ENCODE results near the gene SGPP2.

SGPP2 gene

GRCh38 chr2:222522082-222522481, 97.7 kb downstream of the SGPP2 start:
- no peak for DNase-seq (ENCODE audit: low spot score)

- no peak for DNase-seq (ENCODE audit: low spot score)
These were observed 99.6 kb downstream of the SGPP2 start for GRCh38 chr2:222523783-222524544.

GRCh38 chr2:222525811-222526210, 101.5 kb downstream of the SGPP2 start:
- DNase-seq (ENCODE audit: low spot score), result no peak

- no peak for DNase-seq (ENCODE audit: low spot score)
These were observed 102.3 kb downstream of the SGPP2 start for GRCh38 chr2:222526480-222527277.

- no peak for DNase-seq (ENCODE audit: low spot score)
These were observed 108.0 kb downstream of the SGPP2 start for GRCh38 chr2:222532315-222532714.

- no peak for DNase-seq (ENCODE audit: low spot score)
These were observed 111.1 kb downstream of the SGPP2 start for GRCh38 chr2:222535477-222535876.

GRCh38 chr2:222538535-222538934, 114.2 kb downstream of the SGPP2 start:
- DNase-seq (ENCODE audit: low spot score), result no peak

GRCh38 chr2:222544661-222545060, 120.3 kb downstream of the SGPP2 start:
- DNase-seq (ENCODE audit: low spot score), result no peak

GRCh38 chr2:222545823-222546795, 121.8 kb downstream of the SGPP2 start:
- DNase-seq (ENCODE audit: low spot score), result peak; percentile 34

- no peak for DNase-seq (ENCODE audit: low spot score)
These were observed 122.7 kb downstream of the SGPP2 start for GRCh38 chr2:222547083-222547482.

GRCh38 chr2:222548992-222549391, 124.6 kb downstream of the SGPP2 start:
- DNase-seq (ENCODE audit: low spot score), result no peak

GRCh38 chr2:222554517-222554916, 130.2 kb downstream of the SGPP2 start:
- DNase-seq (ENCODE audit: low spot score), result no peak

GRCh38 chr2:222561151-222561550, 136.8 kb downstream of the SGPP2 start:
- DNase-seq (ENCODE audit: low spot score), result no peak

GRCh38 chr2:222561817-222562645, 137.7 kb downstream of the SGPP2 start:
- peak; percentile 74 for DNase-seq (ENCODE audit: low spot score)

GRCh38 chr2:222563106-222563718, 138.9 kb downstream of the SGPP2 start:
- no peak for DNase-seq (ENCODE audit: low spot score)

GRCh38 chr2:222563936-222564335, 139.6 kb downstream of the SGPP2 start:
- DNase-seq (ENCODE audit: low spot score), result no peak

GRCh38 chr2:222566229-222566628, 141.9 kb downstream of the SGPP2 start:
- peak; percentile 53 for DNase-seq (ENCODE audit: low spot score)

GRCh38 chr2:222568865-222569264, 144.5 kb downstream of the SGPP2 start:
- no peak for DNase-seq (ENCODE audit: low spot score)

GRCh38 chr2:222569826-222570225, 145.5 kb downstream of the SGPP2 start:
- no peak for DNase-seq (ENCODE audit: low spot score)

- DNase-seq (ENCODE audit: low spot score), result no peak
These were observed 147.9 kb downstream of the SGPP2 start for GRCh38 chr2:222572264-222572721.
